GM18517 (cell line): Measurements from ENCODE around the gene GALNT13.

ENCODE experiments used
- ATAC-seq: cut with Tn5 transposase; IDR thresholded peaks from one replicate; pipeline ENCODE4 v1.9.1; 2021; ENCODE audit warnings: mild to moderate bottlenecking, moderate library complexity; ENCODE audit not compliant: unreplicated experiment

Gene GALNT13

DNA sequence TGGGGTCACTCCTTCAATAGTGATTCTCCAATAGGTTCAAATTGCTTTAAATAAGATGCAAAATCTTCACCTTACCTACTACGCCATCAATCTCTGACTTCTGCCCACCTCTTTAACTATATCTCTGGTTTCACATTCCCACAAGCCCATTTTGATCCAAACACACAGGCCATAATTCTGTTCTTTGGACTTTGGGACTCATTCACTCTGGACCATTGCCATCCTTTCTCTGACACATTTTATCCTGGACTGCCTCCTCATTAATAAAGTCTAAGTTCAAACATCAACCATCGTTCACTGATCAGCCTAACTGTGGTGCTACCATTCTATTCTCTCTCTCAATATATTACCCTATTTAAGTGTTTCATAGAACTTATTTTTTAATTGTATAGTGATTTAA is 332.2 kb downstream of the GALNT13 start:
- no peak for ATAC-seq

DNA sequence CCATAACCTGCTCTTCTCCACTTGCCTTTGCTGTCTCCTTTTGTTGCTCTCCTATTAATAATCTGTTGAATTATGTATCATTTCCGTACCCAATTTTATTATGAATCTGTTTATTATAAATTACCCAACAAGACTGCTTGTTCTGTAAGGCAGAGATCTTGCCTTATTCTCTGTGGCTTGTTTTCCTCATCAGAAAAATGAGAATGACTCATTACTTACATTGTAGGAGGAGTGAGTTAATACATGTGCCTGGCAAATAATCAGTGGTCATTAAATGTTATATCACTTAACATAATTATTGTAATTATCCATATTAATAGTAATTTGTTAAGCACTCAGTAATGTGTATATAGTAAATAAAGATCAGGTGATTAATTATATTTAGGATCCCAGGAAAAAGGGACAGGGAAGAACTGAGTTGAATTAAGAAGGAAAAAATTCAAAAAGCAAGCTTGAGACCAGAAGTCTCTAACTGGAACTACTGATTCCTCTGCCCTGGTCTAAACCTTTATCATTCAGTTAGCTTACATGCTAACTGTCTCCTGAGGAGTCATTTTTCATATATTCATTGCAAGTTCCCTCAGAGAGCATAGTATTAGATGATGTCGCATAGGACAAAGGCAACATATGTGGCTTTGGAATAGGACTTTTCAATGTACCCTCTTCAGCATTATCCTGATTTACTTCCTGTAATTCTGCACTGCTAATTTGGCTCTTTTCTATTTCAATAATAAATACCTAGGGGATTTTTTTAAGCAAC is 335.7 kb downstream of the GALNT13 start:
- no peak for ATAC-seq

DNA sequence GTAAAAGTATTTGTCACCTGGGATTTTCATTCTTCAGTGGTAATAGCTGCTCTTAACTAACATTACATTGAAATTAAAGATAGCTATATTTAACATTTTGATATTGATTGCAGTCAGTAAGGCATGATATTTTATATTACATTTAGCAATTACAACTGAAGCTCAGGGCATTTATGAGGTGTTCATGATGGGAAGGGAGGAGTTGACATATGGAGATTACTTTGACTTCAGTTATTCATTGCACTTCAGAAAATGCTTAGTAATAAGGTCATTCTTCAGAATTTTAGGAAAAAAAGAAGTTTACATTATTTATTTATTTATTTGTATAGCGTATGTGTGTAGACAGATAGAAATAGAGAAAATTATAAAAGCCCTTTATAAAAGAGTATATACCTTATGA is 352.0 kb downstream of the GALNT13 start:
- ATAC-seq = no peak

DNA sequence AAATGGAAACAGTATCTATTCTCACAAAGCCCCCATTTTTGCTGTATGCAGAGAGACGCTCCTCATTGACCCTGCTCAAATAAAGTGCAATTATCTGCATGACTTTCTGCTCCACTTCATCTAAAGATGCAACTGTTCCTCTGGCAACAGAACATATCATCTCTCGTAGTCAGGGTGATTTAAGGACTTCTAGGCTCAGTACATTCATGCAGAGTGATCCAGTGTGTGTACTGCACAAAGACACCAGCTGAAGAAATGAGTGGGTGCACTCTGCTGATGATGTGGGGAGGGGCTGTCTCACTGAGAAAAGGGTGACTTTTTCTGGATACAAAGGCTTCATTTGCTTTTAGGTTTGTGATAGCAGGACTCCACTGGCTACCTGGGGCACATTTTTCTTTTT is 355.2 kb downstream of the GALNT13 start:
- ATAC-seq = no peak

DNA sequence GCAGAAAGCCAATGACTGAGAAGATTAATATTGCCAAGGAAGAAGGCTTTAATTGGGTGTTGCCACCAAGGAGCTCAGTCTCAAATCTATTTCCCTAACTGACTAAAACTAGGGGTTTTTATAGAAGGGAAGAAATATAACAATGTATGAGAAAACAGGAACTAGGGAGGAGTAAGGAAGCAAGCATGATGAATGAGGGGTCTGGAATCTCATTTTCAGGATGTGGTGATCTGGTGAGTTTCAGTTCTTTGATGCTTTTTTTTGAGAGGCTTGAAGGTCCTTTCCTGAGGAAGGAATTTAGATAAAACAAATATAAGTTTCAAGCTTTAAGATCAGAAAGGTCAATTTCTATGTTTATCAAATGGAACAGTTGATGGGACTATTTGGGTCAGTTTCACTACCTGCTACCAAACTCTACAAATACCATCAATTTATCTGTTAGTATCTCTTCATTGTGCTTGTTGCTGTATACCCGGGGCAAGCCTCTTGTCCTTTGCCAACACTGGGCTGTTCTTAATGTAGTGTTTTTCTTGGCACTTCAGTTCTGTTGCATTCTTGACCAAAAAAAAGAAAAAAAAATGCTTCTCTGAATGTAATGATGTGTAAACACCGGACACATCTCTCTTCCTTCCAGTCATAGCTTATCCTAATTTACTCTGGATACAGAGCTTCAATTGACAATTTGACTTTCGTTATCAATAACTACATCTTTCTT is 357.0 kb downstream of the GALNT13 start:
- no peak for ATAC-seq

DNA sequence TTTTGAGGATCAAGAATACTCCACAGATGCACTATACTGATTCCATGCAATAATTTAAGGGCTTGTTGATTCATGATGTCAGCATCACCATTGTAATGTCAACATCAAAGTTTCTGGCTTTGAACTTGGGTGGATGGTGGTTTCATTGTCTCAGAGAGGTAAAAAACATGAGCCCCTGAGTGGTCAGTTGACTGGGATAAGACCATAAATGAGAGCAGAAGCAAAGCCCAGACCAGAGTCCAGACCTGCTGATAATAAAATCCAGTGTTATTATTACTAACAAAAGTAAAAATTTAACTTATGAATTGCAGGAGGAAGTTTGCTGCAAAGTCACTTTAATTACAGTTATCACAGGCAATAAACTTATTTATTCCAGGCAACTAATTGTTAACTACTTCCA is 358.2 kb downstream of the GALNT13 start:
- ATAC-seq = no peak

DNA sequence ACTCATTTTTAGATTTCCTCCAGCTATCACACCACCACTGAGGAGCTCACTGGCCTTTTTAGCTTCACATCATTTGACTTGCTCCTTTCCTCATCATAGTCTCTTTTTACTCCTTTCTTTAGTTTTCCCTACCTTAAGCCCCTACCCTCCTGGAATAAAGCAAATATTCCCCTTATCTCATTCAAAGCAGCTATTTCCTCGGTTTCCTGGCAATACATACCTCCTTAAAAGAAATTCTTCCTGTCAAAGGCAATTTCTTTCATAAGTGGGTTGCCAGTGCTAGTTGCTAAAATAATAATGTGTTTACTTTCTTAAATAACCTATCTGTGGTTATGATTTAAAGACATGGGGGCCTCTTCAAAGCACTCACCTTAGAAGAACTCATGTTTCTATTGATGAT is 359.3 kb downstream of the GALNT13 start:
- no peak for ATAC-seq

DNA sequence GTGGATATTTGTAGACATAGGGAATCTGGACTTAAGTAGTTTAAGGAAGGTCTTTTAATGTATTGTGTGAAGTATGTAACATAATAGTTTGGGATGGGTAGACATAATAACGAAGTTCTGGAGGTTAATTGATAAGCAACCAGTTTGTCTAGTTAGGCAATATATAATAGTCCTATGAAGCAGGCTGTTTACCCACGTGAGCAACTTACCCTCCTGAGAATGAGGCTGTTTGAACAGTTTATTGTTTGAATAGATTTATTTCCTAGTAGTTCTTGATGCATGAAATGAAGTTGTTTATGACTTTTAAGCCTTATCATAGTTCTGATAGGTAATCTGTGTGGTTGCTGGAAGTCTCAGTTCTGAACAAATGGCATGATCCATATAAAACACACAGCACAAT is 361.5 kb downstream of the GALNT13 start:
- no peak for ATAC-seq

DNA sequence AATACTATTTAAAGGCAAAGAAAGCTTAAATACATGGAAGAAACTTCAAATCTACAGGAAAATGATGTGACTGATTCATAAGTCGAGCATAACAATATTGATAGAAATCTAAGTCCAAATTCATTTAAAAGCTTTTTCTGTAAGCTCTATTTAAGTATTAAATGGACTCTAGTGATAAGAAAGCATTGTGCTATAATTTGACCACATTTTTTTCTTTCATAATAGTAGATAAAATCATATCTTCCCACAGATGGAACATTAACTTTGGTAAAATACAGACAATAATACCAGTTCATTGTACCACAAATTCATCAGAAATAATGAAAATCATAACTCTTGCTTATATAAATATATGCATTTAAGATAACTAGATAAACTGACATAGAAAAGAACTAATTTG is 366.5 kb downstream of the GALNT13 start:
- ATAC-seq = no peak

DNA sequence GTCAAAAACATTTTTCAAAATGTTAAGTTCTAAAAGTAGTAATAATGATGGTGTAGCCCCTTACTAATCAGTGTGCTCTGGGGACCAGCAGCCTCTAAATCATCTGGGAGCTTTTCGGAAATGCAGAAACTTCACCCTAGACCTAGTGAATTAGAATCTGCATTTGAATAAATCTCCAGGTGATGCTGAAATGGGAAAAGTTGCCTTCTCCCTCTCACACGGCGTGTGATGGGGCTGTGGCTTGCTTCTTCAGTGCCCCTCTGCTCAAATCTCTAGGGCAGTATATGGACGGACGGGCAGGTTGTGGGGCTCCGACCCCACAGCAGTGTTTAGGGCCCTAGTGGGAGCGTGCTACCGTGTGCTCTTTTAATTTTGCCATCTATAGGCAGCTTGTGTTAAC is 368.6 kb downstream of the GALNT13 start:
- no peak for ATAC-seq

DNA sequence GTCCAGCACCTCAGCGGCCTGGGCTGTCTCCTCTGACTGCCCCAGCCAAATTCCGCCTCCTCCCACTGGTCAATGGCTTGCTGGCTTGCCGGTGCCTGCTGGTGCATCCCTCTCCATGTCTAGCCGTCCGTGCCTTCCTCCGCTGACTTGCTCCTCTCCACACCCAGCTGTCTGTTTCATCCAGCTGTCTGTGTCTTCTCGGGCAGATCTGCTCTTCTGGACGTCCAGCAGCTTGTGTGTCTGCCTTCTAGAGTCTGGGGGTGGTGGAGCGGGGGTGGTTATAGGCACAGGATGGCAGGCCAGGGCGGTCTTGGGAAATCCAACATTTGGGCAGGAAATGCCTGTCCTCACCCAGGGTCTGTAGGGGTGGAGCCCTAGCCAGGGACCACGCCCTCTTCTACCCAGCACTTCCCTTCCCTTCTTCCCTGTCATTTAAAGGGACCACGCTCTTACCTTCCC is 369.2 kb downstream of the GALNT13 start:
- no peak for ATAC-seq

DNA sequence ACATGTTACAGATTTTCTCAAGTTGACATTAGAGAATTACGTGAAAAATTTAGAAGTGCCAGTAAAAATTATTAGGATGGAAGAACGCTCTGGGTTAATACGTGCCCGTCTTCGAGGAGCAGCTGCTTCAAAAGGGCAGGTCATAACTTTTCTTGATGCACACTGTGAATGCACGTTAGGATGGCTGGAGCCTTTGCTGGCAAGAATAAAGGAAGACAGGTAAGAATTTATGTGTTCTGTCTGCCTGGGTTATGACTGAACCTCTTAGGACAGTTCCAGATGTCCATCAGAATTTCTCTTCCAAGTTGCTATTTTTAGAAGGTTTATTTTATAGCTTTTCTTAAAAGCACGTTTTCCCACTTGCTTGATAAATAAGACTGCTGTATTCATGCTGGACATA is 371.0 kb downstream of the GALNT13 start:
- ATAC-seq = no peak

DNA sequence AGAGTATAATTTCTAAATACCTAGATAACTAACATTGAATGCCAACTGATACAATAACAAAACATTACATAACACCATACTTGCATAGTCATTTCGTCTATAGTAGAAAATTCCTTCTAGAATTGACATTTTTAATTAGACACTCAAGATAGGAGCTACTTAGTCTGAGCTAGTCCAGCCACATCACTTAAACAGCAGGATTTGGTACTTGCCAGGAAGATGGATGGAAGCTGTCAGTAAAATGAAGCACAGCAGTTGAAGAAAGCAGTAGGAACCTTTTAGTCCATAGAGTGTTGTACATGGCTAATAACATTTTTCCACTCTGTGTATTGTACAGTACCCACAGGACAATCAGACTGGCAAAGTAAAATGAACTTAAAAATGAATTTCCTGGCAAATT is 372.0 kb downstream of the GALNT13 start:
- ATAC-seq = no peak

DNA sequence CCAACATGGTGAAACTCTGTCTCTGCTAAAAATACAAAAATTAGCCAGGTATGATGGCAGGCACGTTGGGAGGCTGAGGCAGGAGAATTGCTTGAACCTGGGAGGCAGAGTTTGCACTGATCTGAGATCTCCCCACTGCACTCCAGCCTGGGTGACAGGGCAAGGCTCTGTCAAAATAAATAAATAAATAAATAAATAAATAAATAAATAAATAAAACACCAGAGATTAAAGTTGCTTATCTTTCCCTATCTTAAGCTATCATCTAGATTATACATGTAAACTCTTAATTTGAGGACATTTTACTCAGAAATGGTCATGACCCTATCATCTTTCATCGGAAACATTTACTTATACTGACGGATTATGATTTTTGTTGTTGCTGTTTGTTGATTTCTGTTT is 373.2 kb downstream of the GALNT13 start:
- no peak for ATAC-seq

DNA sequence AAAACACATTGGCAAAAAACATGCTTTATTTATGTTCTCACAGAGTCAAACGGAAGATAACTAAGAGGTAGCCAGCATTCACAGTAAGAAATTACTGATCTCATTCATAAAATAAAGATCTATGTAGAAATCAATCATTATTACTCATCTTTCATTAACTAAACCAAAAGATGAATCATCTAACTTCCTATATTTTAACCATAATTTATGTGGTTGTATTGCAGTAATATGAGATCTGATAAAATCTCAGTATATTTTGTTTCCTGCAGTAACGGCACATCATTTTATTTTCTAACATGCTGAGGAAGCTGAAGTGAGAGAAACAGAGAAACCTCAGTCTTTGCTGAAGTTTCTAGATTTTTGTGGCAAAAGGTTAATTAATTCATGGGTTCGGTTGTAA is 375.8 kb downstream of the GALNT13 start:
- no peak for ATAC-seq

DNA sequence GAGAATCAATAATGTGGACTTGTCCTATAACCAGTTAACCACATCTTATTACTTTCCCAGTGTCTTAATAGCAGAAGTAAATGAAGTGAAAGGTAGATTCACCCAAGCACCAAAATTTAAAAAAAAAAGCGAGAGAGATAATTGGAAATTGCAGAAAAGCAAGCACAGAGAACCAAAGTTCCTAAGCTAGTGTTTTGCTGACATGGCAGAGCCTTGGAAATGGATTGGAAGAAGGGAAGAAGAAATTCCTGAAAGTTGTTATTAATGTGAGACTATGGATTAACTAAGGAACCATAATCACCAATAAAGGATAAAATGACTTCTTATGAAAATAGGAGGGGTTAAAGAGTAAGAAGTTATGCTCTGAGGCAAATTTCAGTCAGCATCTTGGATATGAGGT is 384.4 kb downstream of the GALNT13 start:
- ATAC-seq = no peak

DNA sequence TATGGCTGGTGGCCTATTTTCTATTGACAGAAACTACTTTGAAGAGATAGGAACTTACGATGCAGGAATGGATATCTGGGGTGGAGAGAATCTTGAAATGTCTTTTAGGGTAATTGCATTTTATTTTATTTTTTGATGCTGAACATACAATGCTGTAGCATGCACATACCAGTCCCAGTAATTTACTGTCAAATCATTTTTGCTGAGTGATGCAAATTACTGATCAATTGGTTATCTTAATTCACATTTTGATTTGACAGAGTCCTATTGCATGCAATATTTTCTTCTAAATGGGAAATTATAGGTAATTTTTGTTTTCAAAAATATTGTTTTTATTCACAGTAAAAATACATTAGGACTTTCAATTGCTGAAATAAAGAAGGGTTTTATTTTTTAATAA is 387.3 kb downstream of the GALNT13 start:
- no peak for ATAC-seq

DNA sequence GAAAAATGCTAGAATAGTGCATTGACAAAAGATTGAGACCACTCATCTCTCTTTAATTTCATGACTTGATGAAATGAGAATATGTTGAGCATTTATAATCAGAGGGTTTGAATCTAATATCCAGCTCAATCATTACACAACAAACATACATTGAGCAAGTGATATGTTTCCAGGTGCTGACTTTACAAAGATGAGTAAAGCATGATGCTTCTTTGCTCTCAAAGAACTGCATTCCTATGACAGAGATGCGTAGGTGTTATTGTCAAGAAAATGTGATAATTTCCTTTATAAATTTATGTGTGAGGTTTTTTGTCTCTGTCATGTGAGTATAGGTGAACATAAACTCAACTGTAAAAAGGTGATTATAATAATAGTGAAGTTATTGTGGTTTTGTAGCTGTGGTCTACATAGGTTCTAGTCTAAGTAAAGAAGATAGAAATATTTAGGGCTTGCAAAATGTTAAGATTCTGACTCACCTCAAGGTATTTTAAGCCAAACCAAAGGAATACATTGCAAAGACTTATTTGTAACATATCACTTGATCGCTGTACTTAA is 389.8 kb downstream of the GALNT13 start:
- ATAC-seq = no peak

DNA sequence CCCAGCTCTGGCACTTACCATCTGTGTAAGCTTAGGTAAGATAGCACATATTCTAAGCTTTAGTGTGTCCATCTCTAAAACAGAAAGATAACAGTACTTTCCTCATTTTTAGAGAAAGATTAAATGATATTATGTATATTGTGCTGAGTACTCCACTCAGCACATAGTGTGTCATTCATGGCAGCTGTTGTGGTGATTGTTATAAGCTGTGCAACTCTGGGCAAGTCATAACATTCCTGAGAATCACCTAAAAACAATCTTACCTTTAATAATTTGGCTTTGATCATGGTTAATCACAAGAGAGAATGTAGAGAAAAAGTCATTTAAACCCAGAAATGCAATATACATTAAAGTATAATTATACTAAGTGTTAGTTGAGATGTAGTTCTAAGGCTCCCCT is 391.5 kb downstream of the GALNT13 start:
- ATAC-seq = no peak

DNA sequence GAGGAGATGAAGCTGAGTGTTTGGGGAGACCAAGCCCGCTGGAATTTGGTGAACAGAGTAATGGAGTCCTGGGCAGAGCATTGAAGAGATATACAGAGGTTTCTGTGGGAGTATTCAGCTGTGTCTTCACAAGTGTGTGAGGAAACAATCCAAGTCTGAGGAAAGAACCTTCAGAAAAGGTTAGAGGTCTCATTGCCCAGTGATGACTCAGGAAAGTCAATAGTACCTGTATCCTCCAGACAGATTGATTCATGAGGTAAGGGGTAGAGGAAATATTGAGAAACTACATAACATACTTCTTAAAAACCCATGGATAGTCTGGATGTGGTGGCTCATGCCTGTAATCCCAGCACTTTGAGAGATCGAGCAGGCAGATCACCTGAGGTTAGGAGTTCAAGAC is 392.3 kb downstream of the GALNT13 start:
- no peak for ATAC-seq

DNA sequence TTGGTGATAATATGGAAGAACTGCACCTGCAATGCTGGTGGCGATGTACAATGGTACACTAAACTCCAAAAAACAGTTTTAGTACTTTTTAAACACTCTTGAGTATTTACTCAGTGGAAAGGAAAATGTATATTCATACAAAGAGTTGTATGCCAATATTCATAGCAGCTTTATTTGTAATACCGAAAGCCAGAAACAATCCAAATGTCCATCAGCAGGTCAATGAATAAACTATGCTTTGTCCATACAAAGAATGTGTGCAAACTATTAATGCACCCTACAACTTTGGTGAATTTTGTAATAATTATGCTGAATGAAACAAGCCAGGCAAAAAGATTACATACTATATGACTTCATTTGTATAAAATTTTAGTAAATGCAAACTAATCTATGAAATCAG is 396.3 kb downstream of the GALNT13 start:
- no peak for ATAC-seq

DNA sequence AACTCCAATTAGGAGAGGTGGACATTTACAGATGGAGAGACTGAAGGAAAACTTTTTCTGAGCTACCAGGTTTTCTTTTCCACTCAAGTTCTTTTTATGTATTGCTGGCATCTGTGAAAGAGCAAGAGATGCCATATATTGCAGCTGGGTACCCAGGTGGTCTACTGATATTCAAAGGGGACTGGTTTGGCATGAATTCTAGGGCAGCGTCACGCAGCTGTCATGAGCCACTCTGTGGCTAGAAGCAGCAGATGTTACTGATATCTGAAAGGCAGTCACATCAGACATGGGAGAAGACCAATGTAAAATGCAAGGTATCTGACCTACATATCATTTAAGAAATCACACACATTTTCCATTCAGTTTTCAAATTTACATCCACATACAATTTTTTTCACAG is 408.8 kb downstream of the GALNT13 start:
- no peak for ATAC-seq
